Lower leg skin (tissue), 3 donors: ENCODE results near the gene POU2F3.

Experiments used
- CTCF ChIP-seq, 3 donors: fragments of 450-650 bp; IDR thresholded peaks; one replicate each; pipeline ENCODE4 v1.5.1; 2016; ENCODE audit warnings: antibody characterized with exemption in 3 of 3, mild to moderate bottlenecking in 3 of 3, moderate library complexity in 2 of 3
- POLR2A ChIP-seq, 2 donors: fragments of 450-650 bp; IDR thresholded peaks; one replicate each; pipeline ENCODE4 v1.6.1; 2016 to 2017; ENCODE audit warnings: antibody characterized with exemption in 2 of 2, mild to moderate bottlenecking in 1 of 2, moderate library complexity in 1 of 2

DNA sequence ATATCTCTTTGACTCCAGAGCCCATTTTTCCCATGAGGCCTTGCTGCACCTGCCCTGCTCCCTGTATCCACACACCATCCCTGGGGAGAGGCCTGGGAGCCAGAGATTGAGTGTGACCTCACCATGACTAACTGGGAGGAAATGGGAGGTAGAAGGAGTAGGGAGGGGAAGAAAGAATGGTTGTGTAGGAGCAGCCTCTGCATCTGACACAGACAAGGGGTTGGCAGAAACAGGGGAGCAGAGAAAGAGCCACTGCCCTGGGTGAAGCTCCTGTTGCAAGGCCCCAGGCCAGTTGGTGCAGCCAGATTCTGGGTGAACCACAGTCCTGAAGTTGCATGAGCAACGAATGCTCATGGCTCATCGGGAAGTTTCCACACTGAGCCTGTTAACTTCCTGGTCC is 32.4 kb downstream of the POU2F3 start:
- TF ChIP-seq CTCF (IDR thresholded peaks at IDR 0.05) (no peak), POLR2A (IDR thresholded peaks at IDR 0.05) (no peak)
